NB4 (cell line): ENCODE results near the gene ATRNL1.

Source experiments
- DNase-seq: peaks from one replicate; pipeline ENCODE4 v3.0.0; 2010; ENCODE audit warnings: low read depth
- H3K4me3 ChIP-seq: one replicate; pipeline ENCODE4 v1.5.1; 2011; ENCODE audit warnings: mild to moderate bottlenecking, low read depth, low read length, moderate library complexity
- CTCF ChIP-seq: IDR thresholded peaks from one replicate; pipeline ENCODE4 v1.5.1; 2012; ENCODE audit warnings: low read depth, low read length
- MAX ChIP-seq: IDR thresholded peaks from 2 replicates; pipeline ENCODE4 v1.6.1; 2011; ENCODE audit warnings: low read depth, low read length
- MYC ChIP-seq: IDR thresholded peaks from 2 replicates; pipeline ENCODE4 v1.6.1; 2011; ENCODE audit warnings: low read depth, low read length
- POLR2A ChIP-seq: IDR thresholded peaks from 2 replicates; pipeline ENCODE4 v1.6.1; 2011; ENCODE audit warnings: mild to moderate bottlenecking; ENCODE audit not compliant: insufficient read length; ENCODE audit errors: extremely low read depth

ATRNL1 gene

DNA sequence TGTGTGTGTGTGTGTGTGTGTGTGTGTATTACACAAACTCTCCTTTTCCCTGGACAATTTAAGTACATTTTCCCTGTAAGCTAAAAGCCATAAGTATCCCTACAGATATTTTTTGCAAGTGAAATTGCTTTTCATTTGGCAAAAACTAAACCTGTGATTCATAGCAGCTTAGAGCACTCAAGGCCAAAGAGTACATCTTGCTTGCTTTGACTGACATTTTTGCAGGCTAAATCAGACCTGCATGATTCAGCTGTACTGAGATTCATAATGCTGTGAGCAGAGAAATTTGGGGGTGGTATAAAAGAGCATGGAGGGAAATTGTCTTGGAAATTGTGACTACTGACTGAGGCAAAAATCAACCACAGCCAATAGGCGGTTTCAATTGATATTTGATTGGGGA, 679.4 kb downstream of the ATRNL1 start:
- TF ChIP-seq CTCF: no peak
- TF ChIP-seq MAX: no peak
- no peak for TF ChIP-seq POLR2A
- TF ChIP-seq MYC: no peak
- DNase-seq: no peak
- no peak overlapping the region for H3K4me3 ChIP-seq

- no peak for DNase-seq
- no peak for TF ChIP-seq MYC
- TF ChIP-seq MAX: no peak
- no peak for TF ChIP-seq POLR2A
- TF ChIP-seq CTCF: no peak
Observed at GRCh38 chr10:115773832-115774231, 680.7 kb downstream of the ATRNL1 start.

DNA sequence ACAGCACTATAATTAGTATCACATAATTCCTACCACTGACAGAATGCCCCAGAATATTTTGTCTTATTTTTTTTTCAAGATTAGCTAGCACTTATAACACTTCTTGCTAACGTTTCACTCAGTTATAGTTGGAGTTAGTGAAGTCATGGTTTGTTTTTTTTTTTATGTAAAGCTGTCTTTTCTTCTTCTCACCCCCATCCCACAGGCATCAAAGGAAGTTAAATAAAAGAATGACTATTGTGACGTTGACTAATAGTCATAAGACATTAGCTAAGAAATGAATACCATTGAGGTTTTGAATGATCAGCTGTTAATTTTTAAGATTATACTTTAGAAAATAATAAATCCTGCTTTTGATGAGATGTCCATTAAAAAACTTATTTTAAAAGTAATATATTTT, 681.6 kb downstream of the ATRNL1 start:
- H3K4me3 ChIP-seq: no peak overlapping the region
- TF ChIP-seq MAX (no peak), POLR2A (no peak), CTCF (no peak), MYC (no peak)
- no peak for DNase-seq

More at GRCh38 chr10:115773832-115774231, 680.7 kb downstream of the ATRNL1 start:
- no peak overlapping the region for H3K4me3 ChIP-seq

DNA sequence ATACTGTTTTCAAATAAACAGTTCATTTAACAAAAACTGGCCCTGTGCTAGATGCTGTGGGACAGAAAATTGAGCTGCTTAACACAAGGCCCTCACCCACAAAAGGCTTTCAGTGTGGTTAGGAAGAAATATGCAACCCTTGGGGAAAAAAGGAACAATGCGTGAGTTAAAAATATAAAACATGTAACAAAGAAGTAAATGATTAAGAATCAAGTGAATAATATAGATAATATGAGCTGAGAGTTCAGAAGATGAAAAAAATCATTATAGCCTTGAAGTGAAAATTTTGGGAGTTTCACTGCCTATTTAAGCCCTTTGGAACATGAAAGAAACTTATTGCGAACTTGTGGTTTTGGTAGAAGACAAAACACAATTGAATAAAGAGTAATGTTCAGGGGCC, 684.5 kb downstream of the ATRNL1 start:
- no peak for DNase-seq
- no peak for TF ChIP-seq CTCF
- no peak for TF ChIP-seq POLR2A
- no peak for TF ChIP-seq MAX
- TF ChIP-seq MYC: no peak
- H3K4me3 ChIP-seq: no peak overlapping the region

- no peak for DNase-seq
- TF ChIP-seq POLR2A (no peak), CTCF (no peak), MAX (no peak), MYC (no peak)
- no peak overlapping the region for H3K4me3 ChIP-seq
Observed at GRCh38 chr10:115790220-115790619, 697.1 kb downstream of the ATRNL1 start.

DNA sequence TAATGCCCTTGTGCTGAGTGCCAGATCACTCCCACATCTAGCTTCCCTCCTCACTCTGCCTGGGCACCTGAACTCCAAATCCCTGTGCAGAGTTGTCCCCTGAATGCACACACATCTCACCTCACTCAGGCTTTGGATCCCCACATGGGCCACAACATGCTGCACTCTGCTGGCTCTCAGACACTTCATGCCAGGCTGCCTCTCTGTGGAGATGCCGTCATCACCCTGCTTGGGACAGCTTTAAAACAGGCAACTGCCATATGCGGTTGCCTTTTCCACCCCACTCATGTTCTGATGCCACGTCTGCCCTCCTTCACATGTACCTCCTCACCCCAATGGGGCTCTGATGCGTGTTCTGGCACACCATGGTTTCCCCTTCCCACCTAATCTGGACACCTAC, 702.8 kb downstream of the ATRNL1 start:
- no peak for DNase-seq
- H3K4me3 ChIP-seq: no peak overlapping the region
- no peak for TF ChIP-seq MYC
- TF ChIP-seq MAX: no peak
- no peak for TF ChIP-seq CTCF
- TF ChIP-seq POLR2A: no peak
